ENCODE measurements around the gene ANO6. TPM values are rescaled to one million over a fixed set of nuclear protein-coding genes. Genes with fewer than 3 reads are reported as not detected.

The ANO6 gene
- total RNA-seq, 1 experiment from 2014 or later = 46.8 TPM

GRCh38 chr12:45349916-45350315 lies 134.0 kb downstream of the ANO6 start (continued):
- TF ChIP-seq ZNF532 (CRISPR knock-in tag; IDR thresholded peaks at IDR 0.05; ENCODE audit: borderline replicate concordance) = no peak
- no peak for TF ChIP-seq NR3C1 (CRISPR knock-in tag; conservative IDR thresholded peaks at IDR 0.05; ENCODE audit: low read depth)
- TF ChIP-seq, protein P1, sequence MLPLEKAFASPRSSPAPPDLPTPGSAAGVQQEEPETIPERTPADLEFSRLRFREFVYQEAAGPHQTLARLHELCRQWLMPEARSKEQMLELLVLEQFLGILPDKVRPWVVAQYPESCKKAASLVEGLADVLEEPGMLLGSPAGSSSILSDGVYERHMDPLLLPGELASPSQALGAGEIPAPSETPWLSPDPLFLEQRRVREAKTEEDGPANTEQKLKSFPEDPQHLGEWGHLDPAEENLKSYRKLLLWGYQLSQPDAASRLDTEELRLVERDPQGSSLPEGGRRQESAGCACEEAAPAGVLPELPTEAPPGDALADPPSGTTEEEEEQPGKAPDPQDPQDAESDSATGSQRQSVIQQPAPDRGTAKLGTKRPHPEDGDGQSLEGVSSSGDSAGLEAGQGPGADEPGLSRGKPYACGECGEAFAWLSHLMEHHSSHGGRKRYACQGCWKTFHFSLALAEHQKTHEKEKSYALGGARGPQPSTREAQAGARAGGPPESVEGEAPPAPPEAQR (CRISPR knock-in tag; IDR thresholded peaks at IDR 0.05) = no peak

- CTCF ChIA-PET = no interaction called here
- Mint-ChIP-seq H3K9me3 (peaks cover 13% of the 10 kb centered on the region), H3K36me3 (peaks cover 54% of the 10 kb centered on the region)
Observed at GRCh38 chr12:45350861-45351260, 135.0 kb downstream of the ANO6 start.

GRCh38 chr12:45351921-45352670 lies 136.2 kb downstream of the ANO6 start:
- DNase-seq (ENCODE audit: low spot score) = no peak
- peaks cover 59% of the 10 kb centered on the region for H3K36me3 Mint-ChIP-seq
- peaks cover 13% of the 10 kb centered on the region for H3K4me1 Mint-ChIP-seq
- ATAC-seq = no peak
- POLR2A ChIA-PET = no interaction called here
- CTCF ChIA-PET = no interaction called here
- H3K27me3 Mint-ChIP-seq (ENCODE audit: low read depth) = no peaks in the 10 kb centered on the region
- peaks cover 13% of the 10 kb centered on the region for H3K9me3 Mint-ChIP-seq
- no peak overlapping the region; the same call in 1 of the 2 replicates for H3K27ac Mint-ChIP-seq
- no peak overlapping the region for H3K4me3 Mint-ChIP-seq
- no peak for TF ChIP-seq MXD4 (CRISPR knock-in tag; IDR thresholded peaks at IDR 0.05; ENCODE audit: borderline replicate concordance)
- TF ChIP-seq ZNF512 (CRISPR knock-in tag; IDR thresholded peaks at IDR 0.05; ENCODE audit: borderline replicate concordance) = no peak
- TF ChIP-seq TCF7 (CRISPR knock-in tag; IDR thresholded peaks at IDR 0.05; ENCODE audit: low read depth) = no peak
- TF ChIP-seq SMAD3 (CRISPR knock-in tag; IDR thresholded peaks at IDR 0.05; ENCODE audit: borderline replicate concordance) = no peak
- no peak for TF ChIP-seq NR3C1 (CRISPR knock-in tag; conservative IDR thresholded peaks at IDR 0.05; ENCODE audit: low read depth)
- TF ChIP-seq ELF4 (CRISPR knock-in tag; IDR thresholded peaks at IDR 0.05; ENCODE audit: low read depth) = no peak
- TF ChIP-seq, protein P2, sequence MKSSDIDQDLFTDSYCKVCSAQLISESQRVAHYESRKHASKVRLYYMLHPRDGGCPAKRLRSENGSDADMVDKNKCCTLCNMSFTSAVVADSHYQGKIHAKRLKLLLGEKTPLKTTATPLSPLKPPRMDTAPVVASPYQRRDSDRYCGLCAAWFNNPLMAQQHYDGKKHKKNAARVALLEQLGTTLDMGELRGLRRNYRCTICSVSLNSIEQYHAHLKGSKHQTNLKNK (CRISPR knock-in tag; IDR thresholded peaks at IDR 0.05) = no peak
- TF ChIP-seq SOX15 (CRISPR knock-in tag; IDR thresholded peaks at IDR 0.05) = no peak
- TF ChIP-seq ZNF317 (CRISPR knock-in tag; IDR thresholded peaks at IDR 0.05; ENCODE audit: borderline replicate concordance, low read depth) = no peak
- TF ChIP-seq ATF6 (CRISPR knock-in tag; IDR thresholded peaks at IDR 0.05) = no peak
- no peak for TF ChIP-seq GRHL2 (CRISPR knock-in tag; IDR thresholded peaks at IDR 0.05; ENCODE audit: insufficient replicate concordance, severe bottlenecking)
- TF ChIP-seq JAZF1 (CRISPR knock-in tag; IDR thresholded peaks at IDR 0.05) = no peak
- no peak for TF ChIP-seq FOXP1 (CRISPR knock-in tag; IDR thresholded peaks at IDR 0.05; ENCODE audit: borderline replicate concordance)
- no peak for TF ChIP-seq ZBTB21 (CRISPR knock-in tag; IDR thresholded peaks at IDR 0.05; ENCODE audit: borderline replicate concordance)
- no peak for TF ChIP-seq CREM (CRISPR knock-in tag; IDR thresholded peaks at IDR 0.05)
- no peak for TF ChIP-seq NFYB (CRISPR knock-in tag; conservative IDR thresholded peaks at IDR 0.05; ENCODE audit: low read depth)

More at GRCh38 chr12:45350861-45351260, 135.0 kb downstream of the ANO6 start:
- Mint-ChIP-seq H3K27ac (no peak overlapping the region), H3K27me3 (ENCODE audit: low read depth) (no peaks in the 10 kb centered on the region), H3K4me3 (no peak overlapping the region), H3K4me1 (peaks cover 13% of the 10 kb centered on the region)
- TF ChIP-seq NFE2L1 (CRISPR knock-in tag; IDR thresholded peaks at IDR 0.05) (no peak), ELF4 (CRISPR knock-in tag; IDR thresholded peaks at IDR 0.05; ENCODE audit: low read depth) (no peak), GABPB1 (CRISPR knock-in tag; IDR thresholded peaks at IDR 0.05) (no peak)
- ATAC-seq = no peak
- no peak for DNase-seq (ENCODE audit: low spot score)
- POLR2A ChIA-PET = no interaction called here

Data from WTC11 (cell line).